GM18502 (cell line): ENCODE data around the gene PIK3AP1.

Experiments
- ATAC-seq: cut with Tn5 transposase; IDR thresholded peaks from one replicate; pipeline ENCODE4 v1.9.1; 2021; ENCODE audit warnings: mild to moderate bottlenecking; ENCODE audit not compliant: unreplicated experiment, poor library complexity

PIK3AP1 gene

DNA sequence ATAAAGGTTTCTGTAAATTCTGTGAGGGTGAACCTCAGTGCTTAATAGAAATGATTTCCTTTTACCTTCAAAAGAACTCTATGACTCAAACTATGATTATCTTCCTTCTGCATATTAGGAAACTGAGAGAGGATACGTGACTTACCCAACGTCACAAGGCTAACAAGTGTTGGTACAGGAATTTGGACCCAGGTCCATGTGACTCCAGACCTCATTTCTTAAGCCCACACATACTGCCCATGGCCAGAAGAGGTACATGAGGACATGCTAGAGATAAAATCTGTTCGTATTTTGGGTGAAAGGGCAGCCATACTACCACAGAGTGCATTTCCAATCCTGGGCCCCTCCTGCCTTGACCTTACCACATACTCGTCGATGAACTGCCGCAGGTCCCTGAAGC is 72.0 kb downstream of the PIK3AP1 start:
- ATAC-seq = no peak

DNA sequence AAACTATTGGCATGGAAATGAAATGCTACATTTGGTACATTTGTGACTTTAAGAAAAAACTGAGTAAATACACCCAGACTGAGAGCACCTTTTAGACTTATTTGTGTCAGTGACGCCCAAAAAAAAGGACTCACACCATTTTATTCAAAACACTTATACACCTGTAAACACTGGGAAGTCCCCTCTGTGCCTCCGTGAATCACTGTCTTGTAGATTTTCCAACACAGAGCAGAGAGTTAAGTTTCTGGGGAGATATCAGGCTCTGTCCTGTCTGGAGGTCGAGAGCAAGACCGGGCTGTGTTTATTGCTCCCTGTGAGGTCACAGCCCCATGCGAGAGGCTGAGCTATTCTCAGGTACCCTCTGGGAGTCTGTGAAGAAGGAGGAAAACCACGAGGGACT is 72.8 kb downstream of the PIK3AP1 start:
- no peak for ATAC-seq

DNA sequence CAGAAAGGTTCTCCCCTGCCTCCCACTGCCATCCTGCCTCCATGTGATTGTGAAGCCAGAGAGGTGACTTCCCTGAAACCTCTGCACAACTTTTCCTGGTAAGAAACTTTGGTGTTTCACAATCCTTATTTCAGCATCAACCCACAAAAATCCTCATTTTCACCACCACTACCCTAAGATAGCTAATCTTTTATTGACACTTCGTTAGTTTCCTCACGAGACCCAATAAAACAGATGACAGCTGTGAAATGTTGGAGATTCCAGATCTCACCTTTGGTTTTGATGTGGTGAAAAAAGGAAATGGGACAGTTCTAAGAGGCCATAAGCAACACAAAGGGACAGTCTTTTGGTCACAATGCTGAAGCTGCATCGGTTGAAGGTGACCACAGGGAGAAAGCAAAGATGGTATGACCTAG is 73.6 kb downstream of the PIK3AP1 start:
- ATAC-seq = no peak

DNA sequence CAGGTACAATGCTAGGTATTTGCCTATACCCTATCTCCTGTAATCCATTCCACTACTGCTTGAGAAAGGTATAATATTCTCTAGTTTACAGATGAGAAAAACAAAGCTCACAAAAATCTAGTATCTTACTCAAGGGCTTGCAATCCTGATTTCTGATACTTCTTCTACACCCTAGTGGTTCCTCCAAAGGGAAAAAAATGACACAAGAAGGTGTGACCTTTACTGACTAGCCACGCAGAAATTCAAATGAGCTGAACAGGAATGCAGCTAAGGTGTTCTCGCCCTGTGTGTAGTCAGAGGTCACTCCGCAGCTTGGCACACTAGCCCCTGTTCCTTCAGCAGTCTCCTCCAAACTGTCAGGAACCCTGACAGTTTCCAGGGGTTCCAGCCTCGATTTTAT is 74.0 kb downstream of the PIK3AP1 start:
- ATAC-seq = no peak

DNA sequence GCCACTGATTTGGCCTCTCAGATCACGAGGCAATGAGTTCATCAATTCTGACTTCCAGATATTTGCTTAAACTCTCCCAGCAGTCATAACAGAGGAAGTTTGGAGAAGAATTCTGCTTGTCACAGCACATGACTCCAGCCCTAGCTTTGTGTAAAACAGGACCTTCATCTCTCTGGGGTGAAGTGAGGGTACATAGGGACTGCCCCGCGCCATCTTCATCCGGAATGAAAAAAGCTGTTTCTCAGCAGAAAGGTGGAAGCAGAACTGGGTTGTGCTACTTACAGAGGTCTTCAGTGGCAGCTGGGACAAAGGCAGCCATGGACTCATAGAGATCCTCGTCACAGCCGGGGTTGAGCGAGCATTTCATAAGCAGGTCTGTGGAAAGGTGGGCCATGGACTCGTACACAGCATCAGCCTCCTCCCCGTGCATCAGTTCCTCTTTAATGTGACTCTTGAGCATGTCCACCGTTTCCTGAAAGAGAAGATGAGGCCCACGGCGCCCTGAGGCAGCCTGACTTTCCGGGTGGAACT is 75.1 kb downstream of the PIK3AP1 start:
- ATAC-seq = peak; percentile 54

DNA sequence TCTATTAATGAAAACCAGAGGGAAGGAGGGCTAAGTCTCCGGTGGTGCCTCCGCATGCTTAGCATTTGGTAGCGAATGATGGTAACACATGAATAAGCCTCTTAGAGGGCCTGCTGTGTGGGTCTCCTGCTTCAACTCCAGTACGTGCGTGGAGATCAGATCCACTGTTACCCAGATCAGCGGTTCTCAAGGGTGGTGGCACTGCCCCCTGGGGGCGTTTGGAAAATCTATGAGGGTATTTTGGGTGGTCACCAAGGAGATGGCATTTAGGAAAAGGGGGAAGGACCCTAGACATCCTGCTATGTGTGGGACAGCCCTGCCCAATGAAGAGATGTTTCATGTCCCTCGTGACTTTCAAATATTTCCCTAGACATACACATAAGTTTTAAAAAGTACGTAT is 76.4 kb downstream of the PIK3AP1 start:
- no peak for ATAC-seq

DNA sequence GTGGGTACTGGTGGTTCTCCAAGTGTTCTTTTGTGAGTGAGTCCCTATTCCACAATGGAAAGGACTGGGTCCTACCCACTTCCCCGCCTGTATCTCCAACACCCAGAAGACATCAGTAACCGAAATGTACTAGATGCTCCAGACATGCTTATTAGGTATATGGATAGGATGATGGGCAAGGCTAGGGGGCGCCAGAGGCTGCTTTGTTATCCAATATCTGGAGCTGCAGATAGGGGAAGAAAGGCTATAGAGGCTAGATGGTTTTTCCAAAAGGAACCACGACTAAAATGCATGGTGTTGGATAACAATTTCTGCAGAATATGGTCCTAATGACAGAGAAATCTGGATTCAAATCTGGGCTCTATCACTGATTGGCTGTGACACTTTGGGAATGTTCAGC is 77.3 kb downstream of the PIK3AP1 start:
- no peak for ATAC-seq

DNA sequence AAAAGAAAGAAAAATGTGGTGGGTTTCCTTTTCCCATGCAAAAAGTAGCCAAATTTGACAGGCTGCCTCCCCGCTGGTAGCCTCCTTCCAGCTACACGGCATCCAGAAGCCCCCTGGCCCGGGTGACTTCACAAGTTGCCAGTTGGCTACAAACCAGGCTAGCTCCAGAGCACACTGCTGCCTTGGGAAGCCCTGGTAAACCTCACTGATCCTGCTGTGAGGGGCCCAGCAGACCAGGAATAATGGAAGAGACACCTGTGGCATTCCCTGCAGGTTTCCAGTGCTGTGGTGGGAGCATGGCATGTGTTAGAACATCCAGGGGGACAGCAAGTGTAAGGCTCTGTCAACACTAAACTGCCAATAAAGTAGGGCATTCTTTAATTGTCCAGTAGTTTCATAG is 77.8 kb downstream of the PIK3AP1 start:
- ATAC-seq = no peak

DNA sequence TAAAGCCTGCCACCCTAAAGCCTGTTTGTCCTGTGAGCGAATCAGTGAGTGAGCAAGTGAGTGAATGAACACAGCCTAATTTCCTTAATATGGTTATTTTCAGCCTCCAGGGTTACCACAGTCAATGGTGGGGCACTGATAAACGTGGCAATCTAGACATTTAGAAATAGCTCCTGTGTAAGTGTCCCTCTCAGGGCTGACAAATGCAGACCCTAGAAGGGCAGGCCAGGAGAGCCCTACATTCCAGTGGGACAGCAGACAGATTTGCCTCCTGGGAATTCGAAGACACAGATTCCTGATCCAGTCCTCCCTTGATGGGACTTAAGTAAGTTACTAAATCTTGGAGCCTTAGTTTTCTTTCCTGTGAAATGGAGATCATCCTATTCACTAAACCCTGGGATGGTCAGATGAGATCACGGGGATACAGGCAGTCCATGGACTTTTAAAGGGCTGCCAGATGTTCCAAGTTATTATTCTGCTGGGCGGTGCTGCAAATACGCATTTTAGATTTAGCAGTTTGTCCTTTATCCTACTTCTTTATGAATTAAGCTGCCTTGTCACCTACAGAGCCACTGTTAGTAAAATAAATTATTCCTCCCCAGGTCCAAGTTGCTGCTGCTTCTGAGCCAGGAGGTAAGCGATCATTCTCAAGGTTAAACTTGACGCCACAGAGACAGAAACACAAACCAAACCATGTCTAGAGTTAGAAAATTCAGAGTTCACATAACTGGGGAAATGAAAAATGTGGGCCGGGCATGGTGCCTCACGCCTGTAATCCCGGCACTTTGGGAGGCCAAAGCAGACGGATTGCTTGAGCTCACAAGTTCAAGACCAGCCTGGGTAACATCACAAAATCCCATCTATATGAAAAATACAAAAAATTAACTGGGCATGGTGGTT is 78.7 kb downstream of the PIK3AP1 start:
- no peak for ATAC-seq

DNA sequence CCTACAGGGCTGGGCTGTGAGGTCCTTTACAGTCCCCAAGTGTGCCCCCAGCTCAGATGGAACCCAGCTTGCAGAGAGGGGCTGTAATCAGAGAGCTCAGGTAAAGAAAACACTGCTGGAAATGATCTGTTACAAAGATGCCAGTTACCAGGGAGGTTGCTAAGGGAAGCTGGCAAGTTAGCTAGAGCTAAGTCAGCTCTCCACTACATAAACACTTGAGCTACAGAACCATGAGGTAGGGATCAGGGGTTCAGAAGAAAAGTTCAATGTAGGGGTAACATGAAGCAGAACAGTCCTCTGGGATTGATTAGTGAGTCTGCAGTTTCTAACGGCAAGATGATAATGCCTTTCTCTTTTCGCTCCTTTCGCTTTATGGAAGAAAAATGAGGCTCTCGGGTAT is 80.4 kb downstream of the PIK3AP1 start:
- no peak for ATAC-seq

DNA sequence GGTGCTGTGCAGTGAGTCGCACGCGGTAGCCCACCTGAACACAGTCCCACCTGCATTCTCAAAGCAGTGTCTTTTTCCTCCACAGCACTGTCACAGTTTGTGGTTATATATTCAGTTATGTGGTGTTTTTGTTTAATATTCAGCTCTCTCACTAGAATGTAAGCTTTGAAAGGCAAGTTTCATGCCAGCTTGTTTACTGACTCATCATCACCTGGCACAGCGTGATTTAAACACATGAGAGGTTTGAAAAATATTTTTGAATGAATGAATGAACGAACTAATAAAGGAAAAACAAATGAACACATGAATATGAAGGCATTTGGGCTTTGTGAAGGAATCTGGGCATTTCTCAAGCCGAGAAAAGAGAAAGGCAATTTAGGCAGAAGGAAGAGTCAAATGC is 81.6 kb downstream of the PIK3AP1 start:
- no peak for ATAC-seq

DNA sequence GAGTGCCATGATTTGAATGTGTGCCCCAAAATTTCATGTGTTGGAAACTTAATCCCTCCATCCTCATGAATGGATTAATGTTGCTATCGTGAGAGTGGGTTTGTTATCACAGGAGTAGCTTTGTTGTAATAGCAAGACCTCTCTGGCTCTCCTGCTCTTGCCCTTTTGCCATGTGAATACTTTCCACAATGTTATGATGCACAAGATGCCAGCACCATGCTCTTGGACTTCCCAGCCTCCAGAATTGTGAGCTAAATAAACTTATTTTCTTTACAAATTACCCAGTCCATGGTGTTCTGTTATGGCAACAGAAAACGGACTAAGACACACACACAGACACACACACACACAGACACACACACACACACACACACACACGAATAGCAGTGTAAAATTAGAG is 82.2 kb downstream of the PIK3AP1 start:
- no peak for ATAC-seq

DNA sequence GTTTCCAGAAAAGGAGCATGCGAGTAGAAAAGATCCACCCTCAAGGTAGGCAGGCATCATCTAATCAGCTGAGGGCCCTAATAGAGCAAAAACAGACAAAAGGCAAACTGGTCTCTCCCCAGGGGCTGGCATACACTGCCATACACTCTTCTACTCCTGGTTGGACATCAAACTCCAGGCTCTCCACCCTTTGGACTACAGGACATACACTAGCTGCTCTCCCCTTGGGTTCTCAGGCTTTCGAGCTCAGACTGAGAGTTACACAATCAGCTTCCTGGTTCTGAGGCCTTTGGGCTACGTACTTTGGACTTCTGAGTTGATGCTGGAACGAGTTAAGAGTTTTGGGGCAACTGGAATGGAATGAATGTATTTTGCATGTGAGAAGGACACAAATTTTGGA is 82.6 kb downstream of the PIK3AP1 start:
- ATAC-seq = no peak

DNA sequence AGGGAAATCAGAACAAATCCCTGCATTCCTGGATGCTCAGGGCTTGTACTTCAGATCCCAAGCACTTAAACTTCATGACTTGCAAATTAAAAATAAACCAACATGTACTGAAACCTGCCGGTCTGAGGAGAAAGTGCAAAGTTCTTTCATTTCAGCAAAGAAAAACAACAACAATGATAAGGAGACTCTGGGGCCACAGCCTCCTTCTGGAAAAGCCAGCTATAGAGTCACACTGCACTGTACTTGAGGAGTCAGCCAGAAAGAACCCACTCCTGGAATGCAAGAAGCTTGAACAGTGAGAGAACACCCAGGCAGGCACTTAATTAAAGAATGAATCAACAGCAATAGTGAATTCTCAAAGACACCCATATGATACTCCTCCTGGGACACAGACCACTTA is 83.8 kb downstream of the PIK3AP1 start:
- no peak for ATAC-seq

DNA sequence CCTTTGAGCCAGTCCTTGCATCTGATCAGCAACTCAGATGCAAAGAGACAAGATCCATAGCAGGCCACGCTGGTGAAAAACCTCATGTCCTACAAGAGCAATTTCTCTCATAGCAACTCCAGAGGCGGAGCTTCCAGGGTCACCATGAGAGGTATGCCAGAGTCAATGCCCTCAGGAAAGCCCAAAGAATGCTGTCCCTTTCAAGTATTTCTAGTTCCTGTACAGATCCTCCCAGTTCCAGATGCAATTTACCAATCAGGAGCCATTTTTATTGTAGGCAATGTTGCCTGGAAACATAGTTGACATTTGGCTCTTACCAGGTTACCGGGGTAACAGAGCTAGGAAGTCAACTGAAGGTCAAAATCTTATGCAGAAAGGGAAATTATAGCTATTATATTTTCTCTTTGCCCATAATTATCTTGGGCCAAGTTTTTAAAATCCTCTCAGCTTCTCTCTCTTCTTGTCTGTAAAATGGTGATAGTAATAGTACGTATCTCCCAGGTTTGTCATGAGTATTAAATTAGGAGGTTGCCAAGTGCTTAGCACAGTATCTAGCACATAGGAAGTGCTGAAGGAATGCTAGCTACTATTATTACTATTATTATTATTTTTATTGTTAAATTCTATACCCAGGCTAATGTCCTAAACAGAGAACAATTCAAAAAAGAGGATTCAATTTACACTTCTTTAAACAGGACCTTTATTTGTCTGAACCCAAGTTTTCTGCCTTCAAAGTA is 87.2 kb downstream of the PIK3AP1 start:
- no peak for ATAC-seq

DNA sequence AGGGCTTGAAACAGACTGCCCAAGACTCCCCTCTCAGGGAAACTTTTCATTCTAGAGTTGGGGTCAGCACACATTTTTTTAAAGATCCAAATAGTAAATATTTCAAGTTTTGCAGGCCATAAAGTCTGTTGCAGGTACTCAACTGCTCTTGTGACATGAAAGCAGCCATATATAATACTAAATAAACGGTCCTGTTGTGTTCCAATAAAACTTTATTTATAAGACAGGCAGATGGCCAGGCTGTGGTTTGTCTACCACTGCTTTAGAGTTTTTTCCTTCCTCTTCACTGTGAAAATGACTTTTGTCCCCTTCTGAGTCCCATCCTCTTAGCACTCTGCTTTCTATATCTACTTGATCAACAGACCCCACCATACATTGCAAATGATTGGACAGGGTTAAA is 93.0 kb downstream of the PIK3AP1 start:
- no peak for ATAC-seq

DNA sequence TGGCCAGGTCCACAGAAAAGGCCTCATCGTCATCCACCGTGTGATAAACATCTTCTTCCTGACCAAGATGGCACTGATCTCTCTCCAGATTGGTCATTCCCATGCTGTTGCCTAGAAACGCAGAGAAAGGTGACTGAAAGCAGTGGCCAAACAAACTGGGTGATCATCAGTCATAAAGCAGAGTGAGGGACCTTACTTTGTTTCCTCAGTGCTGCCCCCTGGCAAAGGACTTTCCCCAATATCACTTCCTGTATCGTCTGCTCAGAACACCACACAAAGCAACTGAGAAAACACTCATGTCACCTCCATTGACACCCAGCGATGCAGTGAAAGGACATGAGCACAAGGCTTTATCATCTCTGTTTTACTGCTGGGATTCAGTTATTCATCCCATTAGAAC is 93.5 kb downstream of the PIK3AP1 start:
- ATAC-seq = no peak

DNA sequence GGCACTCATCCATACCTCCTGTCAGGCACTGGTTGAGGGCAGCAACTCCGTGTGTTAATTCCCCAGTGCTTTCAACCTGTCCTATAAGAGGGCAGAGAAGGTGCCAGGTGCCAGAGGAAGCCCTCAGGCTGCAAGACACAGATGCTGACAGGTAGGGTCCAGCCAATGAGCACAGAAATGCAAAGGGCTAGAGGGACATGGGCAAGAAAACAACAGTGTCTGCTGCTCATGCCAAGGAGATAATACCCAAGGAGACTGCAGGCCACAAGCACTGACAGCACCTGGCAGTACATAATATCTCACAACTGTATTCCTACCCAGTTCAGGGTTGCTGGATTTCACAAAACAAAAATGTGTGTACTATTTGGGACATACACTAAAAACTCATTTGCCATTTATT is 95.1 kb downstream of the PIK3AP1 start:
- no peak for ATAC-seq

DNA sequence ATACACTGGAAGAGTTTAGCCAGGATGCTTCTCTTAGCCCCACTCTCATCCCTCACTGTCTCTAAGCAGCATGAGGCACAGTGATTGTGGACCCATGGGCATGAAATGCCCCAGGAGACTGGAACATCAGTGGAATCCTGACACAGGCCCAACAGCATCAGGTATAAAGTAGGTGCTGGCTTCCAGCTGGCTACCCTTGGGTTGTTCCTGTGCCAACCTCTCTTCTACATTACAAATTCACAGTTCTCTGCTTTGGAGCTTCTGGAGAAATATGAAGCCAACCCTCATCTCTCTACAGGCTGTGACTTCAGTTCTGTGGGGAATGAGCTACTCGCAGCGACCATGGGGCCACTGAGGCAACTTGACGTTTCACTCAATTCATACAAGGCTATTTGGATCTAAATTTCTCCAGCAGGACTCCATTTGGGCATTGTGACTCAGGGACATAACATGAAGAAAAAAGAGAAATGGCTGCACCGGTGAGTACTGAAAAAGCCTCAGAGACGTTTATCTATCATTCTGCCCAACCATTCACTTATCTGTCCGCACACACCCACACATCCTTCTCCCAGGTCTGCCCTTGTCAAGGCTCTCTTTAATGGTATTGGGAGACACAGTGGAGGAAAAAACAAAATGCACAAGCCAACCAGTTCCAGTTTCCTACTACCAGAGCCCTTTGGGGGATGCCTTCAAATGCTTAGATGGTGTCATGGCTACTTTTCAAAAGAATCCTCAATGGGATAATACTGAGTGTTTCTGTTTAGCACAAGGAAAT is 98.1 kb downstream of the PIK3AP1 start:
- no peak for ATAC-seq

DNA sequence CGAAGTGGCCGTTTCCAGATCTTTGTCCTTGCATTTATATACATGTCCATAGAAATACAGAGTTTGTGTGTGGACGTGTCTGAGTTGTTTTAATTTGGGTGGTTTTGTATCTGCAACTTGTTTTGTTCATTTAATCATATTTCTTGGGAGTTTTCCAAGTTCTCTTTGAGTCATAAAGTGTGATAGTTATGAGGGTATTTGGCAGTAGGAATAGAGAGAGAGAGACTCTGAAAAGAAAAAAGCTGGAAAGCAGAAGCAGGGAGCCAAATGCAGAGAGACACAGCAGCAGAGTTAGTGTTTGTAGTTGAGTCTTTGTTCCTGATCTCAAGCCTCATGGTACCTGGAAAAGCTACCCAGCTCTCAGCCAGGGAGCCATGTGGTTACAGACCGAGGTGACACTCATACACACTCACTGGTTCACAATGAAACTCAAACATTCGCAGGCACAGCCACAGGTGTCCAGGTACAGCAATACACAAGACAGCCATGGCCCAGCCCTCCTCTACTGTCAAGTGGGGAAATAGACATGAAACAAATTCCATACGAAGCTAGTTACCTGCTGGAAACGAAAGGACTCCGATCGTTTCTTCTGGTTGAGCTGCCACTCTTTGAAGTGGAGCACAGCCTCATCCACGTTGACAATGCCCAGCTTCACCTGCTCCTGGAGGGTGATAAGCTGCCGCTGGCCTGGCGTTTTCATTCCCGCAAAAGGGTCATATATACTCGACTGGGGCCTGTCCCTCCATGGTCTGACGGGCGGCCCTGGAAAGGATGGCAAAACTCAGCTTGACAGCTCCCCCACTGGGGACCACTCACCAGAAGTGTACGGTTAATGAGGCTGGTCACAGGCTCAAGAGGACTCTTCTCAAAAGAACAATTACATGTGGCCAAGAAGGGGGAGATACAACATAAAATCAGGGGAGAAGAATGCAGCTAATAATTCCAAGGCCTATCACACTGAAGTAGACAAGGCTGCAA is 100.2 kb downstream of the PIK3AP1 start:
- no peak for ATAC-seq
